Osteoblast (primary cell): Measurements from ENCODE around the gene SUGT1. TPM values are rescaled to one million over a fixed set of nuclear protein-coding genes. Genes with fewer than 3 reads are reported as not detected.

Experiments used
- DNase-seq: peaks from one replicate; pipeline ENCODE4 v3.0.0; 2011; ENCODE audit warnings: low spot score, mixed read lengths; ENCODE audit not compliant: insufficient read length; ENCODE audit errors: missing footprints
- H2AFZ ChIP-seq: 2 replicates; pipeline ENCODE4 v1.6.0; 2011; ENCODE audit warnings: mild to moderate bottlenecking, low read length
- H3K27ac ChIP-seq: 2 replicates; pipeline ENCODE4 v1.5.1; 2011; ENCODE audit warnings: mild to moderate bottlenecking, low read depth, low read length, moderate library complexity
- H3K27me3 ChIP-seq: 2 replicates; pipeline ENCODE4 v1.6.0; 2012; ENCODE audit warnings: mild to moderate bottlenecking, control low read depth, inconsistent platforms, low read length, moderate library complexity; ENCODE audit not compliant: insufficient read depth
- H3K36me3 ChIP-seq: 2 replicates; pipeline ENCODE4 v1.5.1; 2011; ENCODE audit warnings: mild to moderate bottlenecking, low read length, control low read depth, moderate library complexity; ENCODE audit not compliant: insufficient read depth
- H3K4me1 ChIP-seq: 2 replicates; pipeline ENCODE4 v1.5.1; 2011; ENCODE audit warnings: mild to moderate bottlenecking, low read length, control low read depth, moderate library complexity; ENCODE audit not compliant: insufficient read depth
- H3K4me2 ChIP-seq: 2 replicates; pipeline ENCODE4 v1.6.0; 2011; ENCODE audit warnings: mild to moderate bottlenecking, low read length; ENCODE audit not compliant: insufficient read depth
- H3K4me3 ChIP-seq: fragments of 200-600 bp; sonication (generic); 3 replicates; pipeline ENCODE4 v1.5.1; 2012; ENCODE audit warnings: mild to moderate bottlenecking, low read length, inconsistent platforms; ENCODE audit not compliant: insufficient read depth
- H3K79me2 ChIP-seq: 2 replicates; pipeline ENCODE4 v1.6.0; 2012; ENCODE audit warnings: mild to moderate bottlenecking, low read length, control low read depth, inconsistent platforms; ENCODE audit not compliant: insufficient read depth
- H3K9me3 ChIP-seq: 2 replicates; pipeline ENCODE4 v1.5.1; 2011; ENCODE audit warnings: low read depth, low read length, control low read depth
- H4K20me1 ChIP-seq: 2 replicates; pipeline ENCODE4 v1.6.0; 2012; ENCODE audit warnings: mild to moderate bottlenecking, low read length, control low read depth; ENCODE audit not compliant: insufficient read depth
- total RNA-seq: library from RNA; depleted of rRNA; stranded (reverse); fragments of >200 nt; gene quantifications from 2 replicates; pipeline ENCODE4 v1.2.3, GENCODE V29; 2012
- TF ChIP-seq, protein P1 (sequence below): IDR thresholded peaks from 2 replicates; pipeline ENCODE4 v1.5.1; 2011; ENCODE audit warnings: mild to moderate bottlenecking, low read depth, low read length, moderate library complexity; ENCODE audit errors: extremely low read depth

The SUGT1 gene
- total RNA-seq, 1 donor: 30.4 TPM

GRCh38 chr13:52739468-52740071 lies 86.9 kb downstream of the SUGT1 start, which contains the start of gene CNMD:
TSS of gene CNMD (minus strand) at chr13:52739820. CDS start at chr13:52739701, 119 bp downstream.
- Histone ChIP-seq H3K27me3 (peaks cover 34% of the 10 kb centered on the region), H3K4me2 (peak within 1 kb of the TSS; percentile 70), H3K79me2 (no peaks in the 10 kb centered on the region), H2AFZ (peak within 1 kb of the TSS; percentile 56), H3K36me3 (no peaks in the 10 kb centered on the region), H3K27ac (no peak within 1 kb of the TSS), H3K9me3 (no peaks in the 10 kb centered on the region), H3K4me3 (peak within 1 kb of the TSS; percentile 30), H4K20me1 (no peaks in the 10 kb centered on the region), H3K4me1 (peaks cover 3% of the 10 kb centered on the region)
- TF ChIP-seq, protein P1, sequence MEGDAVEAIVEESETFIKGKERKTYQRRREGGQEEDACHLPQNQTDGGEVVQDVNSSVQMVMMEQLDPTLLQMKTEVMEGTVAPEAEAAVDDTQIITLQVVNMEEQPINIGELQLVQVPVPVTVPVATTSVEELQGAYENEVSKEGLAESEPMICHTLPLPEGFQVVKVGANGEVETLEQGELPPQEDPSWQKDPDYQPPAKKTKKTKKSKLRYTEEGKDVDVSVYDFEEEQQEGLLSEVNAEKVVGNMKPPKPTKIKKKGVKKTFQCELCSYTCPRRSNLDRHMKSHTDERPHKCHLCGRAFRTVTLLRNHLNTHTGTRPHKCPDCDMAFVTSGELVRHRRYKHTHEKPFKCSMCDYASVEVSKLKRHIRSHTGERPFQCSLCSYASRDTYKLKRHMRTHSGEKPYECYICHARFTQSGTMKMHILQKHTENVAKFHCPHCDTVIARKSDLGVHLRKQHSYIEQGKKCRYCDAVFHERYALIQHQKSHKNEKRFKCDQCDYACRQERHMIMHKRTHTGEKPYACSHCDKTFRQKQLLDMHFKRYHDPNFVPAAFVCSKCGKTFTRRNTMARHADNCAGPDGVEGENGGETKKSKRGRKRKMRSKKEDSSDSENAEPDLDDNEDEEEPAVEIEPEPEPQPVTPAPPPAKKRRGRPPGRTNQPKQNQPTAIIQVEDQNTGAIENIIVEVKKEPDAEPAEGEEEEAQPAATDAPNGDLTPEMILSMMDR: no peak
- DNase-seq: no peak

- Histone ChIP-seq H3K27me3 (peaks cover 21% of the 10 kb centered on the region), H3K36me3 (no peaks in the 10 kb centered on the region), H3K4me3 (no peak overlapping the region), H3K79me2 (no peaks in the 10 kb centered on the region), H3K9me3 (no peaks in the 10 kb centered on the region), H3K27ac (no peak overlapping the region), H4K20me1 (no peaks in the 10 kb centered on the region), H2AFZ (no peak overlapping the region), H3K4me1 (peaks cover under 1% of the 10 kb centered on the region), H3K4me2 (no peak overlapping the region)
- TF ChIP-seq, protein P1: no peak
- DNase-seq: no peak
Observed at GRCh38 chr13:52743569-52743968, 90.9 kb downstream of the SUGT1 start.

GRCh38 chr13:52743988-52744387 lies 91.4 kb downstream of the SUGT1 start:
- H3K27me3 ChIP-seq: peaks cover 16% of the 10 kb centered on the region
- no peak overlapping the region for H3K4me2 ChIP-seq
- no peak overlapping the region for H3K27ac ChIP-seq
- no peak for DNase-seq
- TF ChIP-seq, protein P1: no peak
- no peaks in the 10 kb centered on the region for H4K20me1 ChIP-seq
- H3K4me1 ChIP-seq: no peaks in the 10 kb centered on the region
- H3K4me3 ChIP-seq: no peak overlapping the region
- H3K9me3 ChIP-seq: no peaks in the 10 kb centered on the region
- no peaks in the 10 kb centered on the region for H3K79me2 ChIP-seq
- H2AFZ ChIP-seq: no peak overlapping the region
- H3K36me3 ChIP-seq: no peaks in the 10 kb centered on the region

- H3K27ac ChIP-seq: no peak overlapping the region
- DNase-seq: no peak
- no peak overlapping the region for H3K4me3 ChIP-seq
- H3K36me3 ChIP-seq: no peaks in the 10 kb centered on the region
- H3K79me2 ChIP-seq: no peaks in the 10 kb centered on the region
- no peak overlapping the region for H3K4me2 ChIP-seq
- H3K9me3 ChIP-seq: no peaks in the 10 kb centered on the region
- no peak overlapping the region for H2AFZ ChIP-seq
- no peaks in the 10 kb centered on the region for H3K4me1 ChIP-seq
- peaks cover 7% of the 10 kb centered on the region for H3K27me3 ChIP-seq
- TF ChIP-seq, protein P1: no peak
- H4K20me1 ChIP-seq: no peaks in the 10 kb centered on the region
Observed at GRCh38 chr13:52744842-52745375, 92.3 kb downstream of the SUGT1 start.
